ENCODE results near the gene ZNF729. TPM values are rescaled to one million over a fixed set of nuclear protein-coding genes. Genes with fewer than 3 reads are reported as not detected.

The ZNF729 gene
- total RNA-seq: not detected
- polyA plus RNA-seq: not detected

- intact Hi-C loops (cut with DNase I): no loop called here
- WGBS, 2 donors: 2 to 3% methylated on average over 32 of the region's 32 CpGs
- no peak for TF ChIP-seq CTCF (IDR thresholded peaks at IDR 0.05)
- DNase-seq: no peak
- no peaks in the 10 kb centered on the region for H3K9me3 ChIP-seq
- no peak within 1 kb of the TSS for H3K27ac ChIP-seq
- H3K27me3 ChIP-seq: no peaks in the 10 kb centered on the region
- no peak for FAIRE-seq
- peak in 1 of 4 donors; percentile 33 for ATAC-seq
- no peak within 1 kb of the TSS for H3K4me3 ChIP-seq
- H3K36me3 ChIP-seq: no peaks in the 10 kb centered on the region
- H3K4me1 ChIP-seq: no peaks in the 10 kb centered on the region
Observed at GRCh38 chr19:22286151-22286810, at the start of gene ZNF729. Gene ZNF729 (plus strand): TSS chr19:22286441. CDS start chr19:22286526, 85 bp downstream.

GRCh38 chr19:22256856-22257255 lies 29.4 kb upstream of the ZNF729 start:
- DNase-seq (no peak), ATAC-seq (no peak), FAIRE-seq (no peak)
- H3K27me3 ChIP-seq: no peaks in the 10 kb centered on the region
- H3K4me3 ChIP-seq: no peak overlapping the region
- H3K9me3 ChIP-seq: no peaks in the 10 kb centered on the region
- H3K36me3 ChIP-seq: no peaks in the 10 kb centered on the region
- intact Hi-C loops (cut with DNase I): no loop called here
- TF ChIP-seq CTCF (IDR thresholded peaks at IDR 0.05): no peak
- no peak overlapping the region for H3K27ac ChIP-seq
- no peaks in the 10 kb centered on the region for H3K4me1 ChIP-seq

- no peak for FAIRE-seq
- Histone ChIP-seq H3K27me3 (no peaks in the 10 kb centered on the region), H3K4me1 (no peaks in the 10 kb centered on the region), H3K9me3 (no peaks in the 10 kb centered on the region), H3K36me3 (no peaks in the 10 kb centered on the region), H3K27ac (no peak overlapping the region), H3K4me3 (no peak overlapping the region)
- intact Hi-C loops (cut with DNase I): no loop called here
- no peak for DNase-seq
- ATAC-seq: no peak
- 64 to 70% methylated on average over 2 of the region's 2 CpGs for whole genome bisulfite sequencing, 2 donors
- TF ChIP-seq CTCF (IDR thresholded peaks at IDR 0.05): no peak
Observed at GRCh38 chr19:22257381-22257780, 28.9 kb upstream of the ZNF729 start.

GRCh38 chr19:22257916-22258315 lies 28.3 kb upstream of the ZNF729 start:
- TF ChIP-seq CTCF (IDR thresholded peaks at IDR 0.05): no peak
- H3K36me3 ChIP-seq: no peaks in the 10 kb centered on the region
- no peaks in the 10 kb centered on the region for H3K4me1 ChIP-seq
- FAIRE-seq (no peak), DNase-seq (no peak), ATAC-seq (no peak)
- no peak overlapping the region for H3K27ac ChIP-seq
- H3K4me3 ChIP-seq: no peak overlapping the region
- intact Hi-C loops (cut with DNase I): no loop called here
- no peaks in the 10 kb centered on the region for H3K27me3 ChIP-seq
- no peaks in the 10 kb centered on the region for H3K9me3 ChIP-seq

GRCh38 chr19:22260499-22260898 lies 25.7 kb upstream of the ZNF729 start:
- FAIRE-seq (no peak), DNase-seq (no peak), ATAC-seq (no peak)
- Histone ChIP-seq H3K36me3 (no peaks in the 10 kb centered on the region), H3K9me3 (no peaks in the 10 kb centered on the region), H3K4me1 (no peaks in the 10 kb centered on the region), H3K4me3 (no peak overlapping the region), H3K27me3 (no peaks in the 10 kb centered on the region), H3K27ac (no peak overlapping the region)
- intact Hi-C loops (cut with DNase I): no loop called here
- WGBS, 2 donors: 55 to 71% methylated on average over 2 of the region's 2 CpGs
- no peak for TF ChIP-seq CTCF (IDR thresholded peaks at IDR 0.05)
